Naive thymus-derived CD4-positive, alpha-beta T cell (primary cell): ENCODE measurements around the gene OR2L13. TPM values are rescaled to one million over a fixed set of nuclear protein-coding genes. Genes with fewer than 3 reads are reported as not detected.

Experiments used
- ATAC-seq: fragments of 150-1000 bp; cut with Tn5 transposase; 2 replicates; pipeline ENCODE4 v1.10.0; 2021; ENCODE audit warnings: mild to moderate bottlenecking, moderate library complexity
- CTCF ChIA-PET: fragments of 350-600 bp; sonication (Branson Sonifier 250); formaldehyde crosslinking; loops from one replicate; lab custom pipeline; 2021; ENCODE audit warnings: antibody characterized with exemption; lab: Charles Lee
- POLR2A ChIA-PET: fragments of 350-600 bp; sonication (Branson Sonifier 250); formaldehyde crosslinking; loops from one replicate; lab custom pipeline; 2021; ENCODE audit warnings: antibody characterized with exemption, inconsistent platforms; lab: Charles Lee
- DNase-seq, 9 donors: peaks; one replicate each; pipeline versions ENCODE4 v3.0.0 to v3.0.0-alpha.2; 2020 to 2022; ENCODE audit warnings: mixed read lengths in 1 of 9
- H3K27ac ChIP-seq: one replicate; pipeline ENCODE4 v1.7.0; 2013; ENCODE audit warnings: mild to moderate bottlenecking, low read depth, low read length, moderate library complexity
- H3K27me3 ChIP-seq, 2 donors: one replicate each; pipeline ENCODE4 v1.7.0; 2013; ENCODE audit warnings: low read length in 2 of 2, mild to moderate bottlenecking in 2 of 2, moderate library complexity in 2 of 2; ENCODE audit not compliant: control insufficient read depth in 2 of 2, insufficient read depth in 2 of 2
- H3K36me3 ChIP-seq, 3 experiments: 1 replicate in 2 of 3; 2 replicates in 1 of 3; pipeline ENCODE4 v1.7.0; 2013; ENCODE audit warnings: low read length in 3 of 3, mild to moderate bottlenecking in 3 of 3, moderate library complexity in 1 of 3; ENCODE audit not compliant: insufficient read depth in 3 of 3, control insufficient read depth in 2 of 3
- H3K4me1 ChIP-seq, 2 donors: one replicate each; pipeline ENCODE4 v1.7.0; 2013; ENCODE audit warnings: low read length in 2 of 2, mild to moderate bottlenecking in 2 of 2, moderate library complexity in 1 of 2; ENCODE audit not compliant: control insufficient read depth in 2 of 2, insufficient read depth in 2 of 2
- H3K4me3 ChIP-seq: 2 replicates; pipeline ENCODE4 v1.7.0; 2013; ENCODE audit warnings: mild to moderate bottlenecking, low read length
- H3K9me3 ChIP-seq, 3 experiments: 1 replicate in 2 of 3; 2 replicates in 1 of 3; pipeline ENCODE4 v1.7.0; 2013; ENCODE audit warnings: low read length in 3 of 3; ENCODE audit not compliant: control insufficient read depth in 2 of 3
- H3K27ac Mint-ChIP-seq, 9 donors: one replicate each; pipeline ENCODE4 v1.8.0; 2020 to 2022; ENCODE audit warnings: mixed read lengths in 9 of 9, mild to moderate bottlenecking in 8 of 9, moderate library complexity in 5 of 9, inconsistent platforms in 2 of 9
- H3K27me3 Mint-ChIP-seq, 5 donors: one replicate each; pipeline ENCODE4 v1.8.0; 2021 to 2022; ENCODE audit warnings: mixed read lengths in 5 of 5, mild to moderate bottlenecking in 1 of 5
- H3K36me3 Mint-ChIP-seq, 5 donors: one replicate each; pipeline ENCODE4 v1.8.0; 2020 to 2022; ENCODE audit warnings: mixed read lengths in 5 of 5, mild to moderate bottlenecking in 3 of 5, inconsistent platforms in 1 of 5
- H3K4me1 Mint-ChIP-seq, 7 donors: one replicate each; pipeline ENCODE4 v1.8.0; 2020 to 2022; ENCODE audit warnings: mixed read lengths in 7 of 7, mild to moderate bottlenecking in 3 of 7, inconsistent platforms in 1 of 7
- H3K4me3 Mint-ChIP-seq, 10 donors: one replicate each; pipeline ENCODE4 v1.8.0; 2020 to 2022; ENCODE audit warnings: mild to moderate bottlenecking in 10 of 10, mixed read lengths in 10 of 10, moderate library complexity in 6 of 10, inconsistent platforms in 2 of 10
- H3K9me3 Mint-ChIP-seq, 11 donors: one replicate each; pipeline ENCODE4 v1.8.0; 2020 to 2022; ENCODE audit warnings: mixed read lengths in 11 of 11, mild to moderate bottlenecking in 4 of 11, inconsistent platforms in 1 of 11, moderate library complexity in 1 of 11
- intact Hi-C, 2 donors: fragments of 100-400 bp; cut with micrococcal nuclease; formaldehyde crosslinking; loops; one replicate each; pipeline ENCODE4 v1.15.1; 2023
- polyA plus RNA-seq, 2 donors: library from polyadenylated mRNA; unstranded; fragments of 300-500 nt; fragmentation: Illumina TruSeq; gene quantifications; one replicate each; pipeline ENCODE4 v1.2.3, GENCODE V29; 2021
- total RNA-seq, 6 experiments: library from RNA in 5 of 6; stranded (reverse) in 5 of 6; gene quantifications; 1 replicate in 5 of 6; 2 replicates in 1 of 6; pipeline ENCODE4 v1.2.3 and lab custom pipeline; 2021 to 2026

OR2L13 gene, protein sequence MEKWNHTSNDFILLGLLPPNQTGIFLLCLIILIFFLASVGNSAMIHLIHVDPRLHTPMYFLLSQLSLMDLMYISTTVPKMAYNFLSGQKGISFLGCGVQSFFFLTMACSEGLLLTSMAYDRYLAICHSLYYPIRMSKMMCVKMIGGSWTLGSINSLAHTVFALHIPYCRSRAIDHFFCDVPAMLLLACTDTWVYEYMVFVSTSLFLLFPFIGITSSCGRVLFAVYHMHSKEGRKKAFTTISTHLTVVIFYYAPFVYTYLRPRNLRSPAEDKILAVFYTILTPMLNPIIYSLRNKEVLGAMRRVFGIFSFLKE
- under 1 TPM in 2 of 5 experiments, not detected in 3; 0.21 to 0.24 TPM for total RNA-seq
- under 1 TPM in 1 of 2 donors, not detected in 1; 0.17 TPM for polyA plus RNA-seq
- total RNA-seq (lab: John Stamatoyannopoulos, UW), result not detected

DNA sequence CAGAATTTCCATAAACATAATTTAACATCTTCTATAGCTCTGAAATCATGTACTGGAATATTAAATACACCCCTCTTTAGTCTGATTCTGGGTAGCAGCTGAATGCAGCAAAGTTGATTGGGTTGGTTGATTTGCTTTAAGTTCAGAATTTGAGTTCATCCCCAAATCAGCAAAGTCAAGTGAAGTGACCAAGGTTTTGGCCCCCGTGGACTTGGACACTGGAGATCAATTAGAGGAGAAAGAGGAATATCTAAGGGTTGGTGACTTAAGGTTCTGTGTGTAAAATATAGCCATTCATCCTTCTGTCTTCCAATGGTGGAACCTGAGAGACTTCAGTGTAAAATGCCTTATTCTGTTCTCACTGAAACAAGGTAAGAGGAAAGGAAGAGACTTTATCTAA lies at the start of gene OR2L13:
Gene OR2L13, plus strand, starts transcription at position 301 of the 400 bp plus-strand sequence. CDS start 4,192 bp downstream, outside the sequence.
- peaks cover 0 to 4% (median 0%) of the 10 kb centered on the region in 5 donors for H3K27me3 Mint-ChIP-seq
- no peak for DNase-seq
- no peaks in the 10 kb centered on the region for H3K4me1 ChIP-seq
- ChIA-PET POLR2A (no interaction called here), CTCF (no interaction called here)
- H3K27ac ChIP-seq, result no peak within 1 kb of the TSS
- H3K4me3 ChIP-seq, result no peak within 1 kb of the TSS
- no peaks in the 10 kb centered on the region for H3K4me1 Mint-ChIP-seq
- no peaks in the 10 kb centered on the region for H3K36me3 Mint-ChIP-seq
- peak within 1 kb of the TSS in 1 of 9 donors; percentile 12 for H3K27ac Mint-ChIP-seq
- H3K36me3 ChIP-seq, result no peaks in the 10 kb centered on the region
- peaks cover 0 to 7% (median 0%) of the 10 kb centered on the region in 3 experiments for H3K9me3 ChIP-seq
- intact Hi-C loops, result no loop called here
- ATAC-seq, result no peak
- no peak within 1 kb of the TSS for H3K4me3 Mint-ChIP-seq
- no peaks in the 10 kb centered on the region for H3K27me3 ChIP-seq
- peaks cover 0 to 24% (median 8%) of the 10 kb centered on the region in 11 donors for H3K9me3 Mint-ChIP-seq

GRCh38 chr1:248045209-248045608 lies 49.8 kb upstream of the OR2L13 start:
- Mint-ChIP-seq H3K4me3 (no peak overlapping the region), H3K27me3 (no peaks in the 10 kb centered on the region), H3K4me1 (no peaks in the 10 kb centered on the region), H3K9me3 (peaks cover 10 to 52% (median 17%) of the 10 kb centered on the region in 11 donors), H3K27ac (no peak overlapping the region), H3K36me3 (peaks cover 0 to 10% (median under 1%) of the 10 kb centered on the region in 5 donors)
- Histone ChIP-seq H3K4me1 (no peaks in the 10 kb centered on the region), H3K27me3 (no peaks in the 10 kb centered on the region), H3K36me3 (no peaks in the 10 kb centered on the region), H3K27ac (no peak overlapping the region), H3K4me3 (no peak overlapping the region), H3K9me3 (peaks cover 0 to 5% (median 0%) of the 10 kb centered on the region in 3 experiments)
- ATAC-seq (no peak), DNase-seq (no peak)
- intact Hi-C loops, result no loop called here
- ChIA-PET CTCF (no interaction called here), POLR2A (no interaction called here)

DNA sequence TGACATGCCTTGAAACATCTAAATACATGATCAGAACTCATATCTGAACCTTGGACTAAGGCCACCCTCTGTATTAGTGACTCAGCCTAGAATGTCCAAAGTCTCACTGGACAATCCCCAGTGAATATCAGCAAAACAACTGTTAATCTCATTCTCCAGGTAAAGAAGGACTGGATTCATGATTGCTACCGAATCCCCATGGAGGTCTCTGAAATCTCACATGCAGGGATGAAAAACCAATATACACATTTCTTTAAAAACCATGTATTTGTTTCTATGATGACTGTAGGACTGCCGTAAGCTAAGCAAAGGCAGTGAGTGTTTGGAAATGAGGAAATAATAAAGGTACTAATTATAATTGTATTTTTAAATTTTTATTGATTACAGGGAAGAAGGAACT lies 48.4 kb upstream of the OR2L13 start, which contains the start of gene OR2L3:
Gene OR2L3, plus strand, starts transcription at position 301 of the 400 bp plus-strand sequence. CDS start 13,846 bp downstream, outside the sequence.
- Mint-ChIP-seq H3K27me3 (no peaks in the 10 kb centered on the region), H3K27ac (no peak within 1 kb of the TSS), H3K36me3 (peaks cover 0 to 10% (median 0%) of the 10 kb centered on the region in 5 donors), H3K9me3 (peaks cover 10 to 49% (median 14%) of the 10 kb centered on the region in 11 donors), H3K4me3 (no peak within 1 kb of the TSS), H3K4me1 (no peaks in the 10 kb centered on the region)
- H3K4me3 ChIP-seq, result no peak within 1 kb of the TSS
- no peaks in the 10 kb centered on the region for H3K36me3 ChIP-seq
- H3K9me3 ChIP-seq, result peaks cover 0 to 5% (median 0%) of the 10 kb centered on the region in 3 experiments
- no peaks in the 10 kb centered on the region for H3K4me1 ChIP-seq
- no peaks in the 10 kb centered on the region for H3K27me3 ChIP-seq
- ChIA-PET POLR2A (no interaction called here), CTCF (no interaction called here)
- no peak for ATAC-seq
- H3K27ac ChIP-seq, result no peak within 1 kb of the TSS
- intact Hi-C loops, result no loop called here
- DNase-seq, result no peak

DNA sequence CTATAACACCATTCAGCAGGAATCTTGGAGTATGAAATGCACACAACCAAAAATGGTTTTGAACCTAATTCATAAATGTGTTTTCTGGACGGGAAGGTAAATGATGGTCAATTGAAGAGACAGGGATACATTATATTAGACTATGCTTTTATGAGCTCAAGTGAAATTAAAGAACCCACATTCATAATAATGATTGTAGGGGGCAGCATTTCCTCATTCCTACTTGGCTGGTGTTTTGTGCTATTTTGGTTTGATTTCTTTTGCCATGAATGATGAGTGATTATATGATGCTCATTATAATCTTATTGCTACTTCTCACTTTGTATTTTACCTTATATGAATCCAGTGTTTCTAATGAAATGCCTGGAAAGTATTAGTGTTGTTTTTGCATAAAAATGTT lies 48.0 kb upstream of the OR2L13 start:
- Histone ChIP-seq H3K9me3 (peaks cover 0 to 5% (median 0%) of the 10 kb centered on the region in 3 experiments), H3K4me1 (no peaks in the 10 kb centered on the region), H3K27me3 (no peaks in the 10 kb centered on the region), H3K4me3 (no peak overlapping the region), H3K36me3 (no peaks in the 10 kb centered on the region), H3K27ac (no peak overlapping the region)
- POLR2A ChIA-PET, result no interaction called here
- Mint-ChIP-seq H3K4me3 (no peak overlapping the region), H3K36me3 (peaks cover 0 to 10% (median 0%) of the 10 kb centered on the region in 5 donors), H3K27me3 (no peaks in the 10 kb centered on the region), H3K9me3 (peaks cover 10 to 49% (median 14%) of the 10 kb centered on the region in 11 donors), H3K27ac (no peak overlapping the region), H3K4me1 (no peaks in the 10 kb centered on the region)
- CTCF ChIA-PET, result no interaction called here
- no peak for DNase-seq
- intact Hi-C loops, result no loop called here
- ATAC-seq, result no peak

DNA sequence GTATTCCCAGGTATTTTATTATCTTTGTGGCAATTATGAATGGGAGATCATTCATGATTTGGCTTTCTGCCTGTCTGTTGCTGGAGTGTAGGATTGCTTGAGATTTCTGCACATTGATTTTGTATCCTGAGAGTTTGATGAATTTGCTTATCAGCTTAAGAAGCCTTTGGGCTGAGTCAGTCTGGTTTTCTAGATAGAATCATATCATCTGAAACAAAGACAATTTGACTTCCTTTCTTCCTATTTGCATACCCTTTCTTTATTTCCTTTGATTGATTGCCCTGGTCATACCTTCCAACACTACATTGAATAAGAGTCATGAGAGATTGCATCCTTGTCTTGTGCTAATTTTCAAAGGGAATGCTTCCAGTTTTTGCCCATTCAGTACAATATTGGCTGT lies 40.3 kb upstream of the OR2L13 start:
- H3K9me3 ChIP-seq, result no peaks in the 10 kb centered on the region
- POLR2A ChIA-PET, result no interaction called here
- no peak for DNase-seq
- H3K4me1 ChIP-seq, result no peaks in the 10 kb centered on the region
- intact Hi-C loops, result no loop called here
- Mint-ChIP-seq H3K9me3 (peaks cover 1 to 49% (median 16%) of the 10 kb centered on the region in 11 donors), H3K27me3 (peaks cover 0 to 6% (median 0%) of the 10 kb centered on the region in 5 donors), H3K4me1 (no peaks in the 10 kb centered on the region), H3K36me3 (no peaks in the 10 kb centered on the region), H3K4me3 (no peak overlapping the region), H3K27ac (no peak overlapping the region)
- no peak overlapping the region for H3K4me3 ChIP-seq
- H3K36me3 ChIP-seq, result no peaks in the 10 kb centered on the region
- H3K27ac ChIP-seq, result no peak overlapping the region
- no peak for ATAC-seq
- CTCF ChIA-PET, result no interaction called here
- no peaks in the 10 kb centered on the region for H3K27me3 ChIP-seq

DNA sequence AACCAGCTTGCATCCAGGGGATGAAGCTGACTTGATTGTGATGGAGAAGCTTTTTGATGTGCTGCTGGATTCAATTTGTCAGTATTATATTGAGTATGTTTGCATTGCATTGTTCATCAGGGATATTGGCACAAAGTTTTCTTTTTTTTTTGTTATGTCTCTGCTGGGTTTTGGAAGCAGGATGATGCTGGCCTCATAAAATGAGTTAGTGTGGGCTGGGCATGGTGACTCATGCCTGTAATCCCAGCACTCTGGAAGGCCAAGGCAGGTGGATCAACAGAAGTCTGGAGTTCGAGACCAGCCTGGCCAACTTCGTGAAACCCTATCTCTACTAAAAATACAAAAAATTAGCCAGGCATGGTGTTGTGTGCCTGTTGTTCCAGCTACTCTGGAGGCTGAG lies 39.7 kb upstream of the OR2L13 start:
- H3K27ac ChIP-seq, result no peak overlapping the region
- Mint-ChIP-seq H3K36me3 (no peaks in the 10 kb centered on the region), H3K27me3 (peaks cover 0 to 6% (median 0%) of the 10 kb centered on the region in 5 donors), H3K4me3 (no peak overlapping the region), H3K9me3 (peaks cover 1 to 46% (median 16%) of the 10 kb centered on the region in 11 donors), H3K4me1 (no peaks in the 10 kb centered on the region), H3K27ac (no peak overlapping the region)
- intact Hi-C loops, result no loop called here
- ATAC-seq, result no peak
- H3K27me3 ChIP-seq, result no peaks in the 10 kb centered on the region
- DNase-seq, result no peak
- ChIA-PET CTCF (no interaction called here), POLR2A (no interaction called here)
- no peaks in the 10 kb centered on the region for H3K4me1 ChIP-seq
- H3K9me3 ChIP-seq, result no peaks in the 10 kb centered on the region
- no peak overlapping the region for H3K4me3 ChIP-seq
- H3K36me3 ChIP-seq, result no peaks in the 10 kb centered on the region
